A549 (cell line): ENCODE data around the gene NFKBIE. TPM values are rescaled to one million over a fixed set of nuclear protein-coding genes. Genes with fewer than 3 reads are reported as not detected.
A peak's percentile ranks its signal among the peaks of the same experiment; 100 is the strongest.

Source experiments
- ATAC-seq, 2 experiments: fragments of 200-7000 bp in 1 of 2; fragments of >200 bp in 1 of 2; cut with Nextera tagmentation in 1 of 2; cut with Tn5 transposase in 1 of 2; 3 replicates each; pipeline versions ENCODE4 v1.8.0 to v1.9.1; 2018 to 2020; ENCODE audit warnings: mild to moderate bottlenecking in 1 of 2, moderate library complexity in 1 of 2
- CTCF ChIA-PET: fragments of 300-600 bp; sonication (Branson Sonifier 250); formaldehyde crosslinking; extraction: SDS; loops from one replicate; lab custom pipeline; 2021; ENCODE audit warnings: antibody characterized with exemption, inconsistent platforms; lab: Yijun Ruan, JAX
- POLR2A ChIA-PET: fragments of 350-600 bp; formaldehyde crosslinking; extraction: SDS; loops from one replicate; lab custom pipeline; 2021; ENCODE audit warnings: antibody characterized with exemption, inconsistent platforms; lab: Yijun Ruan, JAX
- DNase-seq, 2 experiments: peaks; one replicate each; pipeline versions ENCODE4 v3.0.0 to v3.0.0-alpha.2; 2011 to 2016; ENCODE audit warnings: low read depth in 1 of 2, low spot score in 1 of 2
- FAIRE-seq: peaks from 2 replicates; lab custom pipeline; 2011; peaks lifted over from hg19 to GRCh38; lab: Jason Lieb, UNC
- H3K27ac ChIP-seq, 2 experiments: fragments of >200 bp; sonication (Bioruptor Twin); formaldehyde crosslinking; 3 replicates each; pipeline ENCODE4 v1.5.1; 2016 to 2017
- H3K4me1 ChIP-seq: fragments of >200 bp; sonication (Bioruptor Twin); formaldehyde crosslinking; 3 replicates; pipeline ENCODE4 v1.6.1; 2016
- H3K4me2 ChIP-seq: fragments of >200 bp; sonication (Bioruptor Twin); formaldehyde crosslinking; 3 replicates; pipeline ENCODE4 v1.6.1; 2016
- H3K4me3 ChIP-seq: fragments of >200 bp; sonication (Bioruptor Twin); formaldehyde crosslinking; 3 replicates; pipeline ENCODE4 v1.5.1; 2016
- H3K9me3 ChIP-seq: fragments of >200 bp; sonication (Bioruptor Twin); formaldehyde crosslinking; 3 replicates; pipeline ENCODE4 v1.6.1; 2016
- CBX8 ChIP-seq: fragments of 200-600 bp; sonication (generic); IDR thresholded peaks from 2 replicates; pipeline ENCODE4 v1.6.1; 2016
- CHD4 ChIP-seq: fragments of 200-600 bp; sonication (generic); IDR thresholded peaks from 2 replicates; pipeline ENCODE4 v1.6.1; 2016; ENCODE audit warnings: antibody characterized with exemption, mild to moderate bottlenecking, borderline replicate concordance
- EHMT2 ChIP-seq: fragments of 200-600 bp; sonication (generic); IDR thresholded peaks from 2 replicates; pipeline ENCODE4 v1.6.1; 2016; ENCODE audit warnings: antibody characterized with exemption, low read depth, mild to moderate bottlenecking, moderate library complexity
- EP300 ChIP-seq, 2 experiments: fragments of >200 bp; sonication (Bioruptor Twin); formaldehyde crosslinking; IDR thresholded peaks; 2 replicates in 1 of 2; 3 replicates in 1 of 2; pipeline ENCODE4 v1.6.1; 2016 to 2017
- ESRRA ChIP-seq: fragments of 150-350 bp; IDR thresholded peaks from 2 replicates; pipeline ENCODE4 v1.6.1; 2014; ENCODE audit warnings: mild to moderate bottlenecking, low read length, borderline replicate concordance
- FOSB ChIP-seq: fragments of 250-450 bp; sonication (Bioruptor Pico); IDR thresholded peaks from 2 replicates; pipeline ENCODE4 v1.5.0; 2020; ENCODE audit warnings: mild to moderate bottlenecking, moderate library complexity
- FOSL2 ChIP-seq, 2 experiments: fragments of 450-650 bp in 1 of 2; fragments of >200 bp in 1 of 2; sonication (Bioruptor Twin) in 1 of 2; formaldehyde crosslinking; IDR thresholded peaks; 2 replicates each; pipeline versions ENCODE4 v1.5.0 to v1.6.1; 2016 to 2020; ENCODE audit warnings: mild to moderate bottlenecking in 1 of 2, moderate library complexity in 1 of 2
- GATA3 ChIP-seq: IDR thresholded peaks from 2 replicates; pipeline ENCODE4 v1.6.1; 2012; ENCODE audit warnings: borderline replicate concordance
- HDAC2 ChIP-seq: fragments of 200-600 bp; sonication (generic); IDR thresholded peaks from 2 replicates; pipeline ENCODE4 v1.6.1; 2016
- HOXB13 ChIP-seq: fragments of 250-450 bp; sonication (Bioruptor Pico); IDR thresholded peaks from 2 replicates; pipeline ENCODE4 v1.5.0; 2020; ENCODE audit warnings: low read depth, mild to moderate bottlenecking, moderate library complexity
- HOXB5 ChIP-seq: fragments of 250-450 bp; sonication (Bioruptor Pico); IDR thresholded peaks from 2 replicates; pipeline ENCODE4 v1.5.0; 2020; ENCODE audit warnings: mild to moderate bottlenecking, moderate library complexity
- JUN ChIP-seq, 2 experiments: fragments of >200 bp; sonication (Bioruptor Twin); formaldehyde crosslinking; IDR thresholded peaks; 2 replicates in 1 of 2; 3 replicates in 1 of 2; pipeline ENCODE4 v1.6.1; 2016 to 2017
- KDM1A ChIP-seq: fragments of 200-600 bp; sonication (generic); IDR thresholded peaks from 2 replicates; pipeline ENCODE4 v1.6.1; 2016; ENCODE audit warnings: low read depth, mild to moderate bottlenecking
- KDM5A ChIP-seq: fragments of 200-600 bp; sonication (generic); IDR thresholded peaks from 2 replicates; pipeline ENCODE4 v1.6.1; 2016; ENCODE audit warnings: antibody characterized with exemption, mild to moderate bottlenecking
- MAFK ChIP-seq: fragments of 450-650 bp; IDR thresholded peaks from 2 replicates; pipeline ENCODE4 v1.6.1; 2014; ENCODE audit not compliant: partially characterized antibody
- NFE2L2 ChIP-seq: fragments of 150-350 bp; conservative IDR thresholded peaks from 2 replicates; pipeline ENCODE4 v1.6.1; 2014; ENCODE audit warnings: low read length
- RARB ChIP-seq: fragments of 250-450 bp; sonication (Bioruptor Pico); IDR thresholded peaks from 2 replicates; pipeline ENCODE4 v1.8.0; 2021; ENCODE audit warnings: mild to moderate bottlenecking, moderate library complexity
- RFX5 ChIP-seq: fragments of 450-650 bp; IDR thresholded peaks from 2 replicates; pipeline ENCODE4 v1.7.1; 2014; ENCODE audit warnings: antibody characterized with exemption, mild to moderate bottlenecking, moderate library complexity
- RNF2 ChIP-seq: fragments of 200-600 bp; sonication (generic); IDR thresholded peaks from 2 replicates; pipeline ENCODE4 v1.6.1; 2016; ENCODE audit warnings: low read depth, mild to moderate bottlenecking, antibody characterized with exemption, moderate library complexity, borderline replicate concordance
- SMC3 ChIP-seq: fragments of >200 bp; sonication (Bioruptor Twin); formaldehyde crosslinking; IDR thresholded peaks from 3 replicates; pipeline ENCODE4 v1.6.1; 2018; ENCODE audit warnings: inconsistent platforms
- SREBF2 ChIP-seq: fragments of 450-650 bp; IDR thresholded peaks from 2 replicates; pipeline ENCODE4 v1.6.1; 2014; ENCODE audit warnings: mild to moderate bottlenecking, moderate library complexity
- TFCP2L1 ChIP-seq: fragments of 250-450 bp; sonication (Bioruptor Pico); IDR thresholded peaks from 2 replicates; pipeline ENCODE4 v1.5.0; 2021; ENCODE audit warnings: mild to moderate bottlenecking
- ZC3H11A ChIP-seq: fragments of 450-650 bp; IDR thresholded peaks from 2 replicates; pipeline ENCODE4 v1.6.1; 2014; ENCODE audit warnings: antibody characterized with exemption, mild to moderate bottlenecking
- ZSCAN20 ChIP-seq: fragments of 250-450 bp; sonication (Bioruptor Pico); IDR thresholded peaks from 2 replicates; pipeline ENCODE4 v1.8.0; 2022; ENCODE audit warnings: mild to moderate bottlenecking, moderate library complexity
- WGBS: methylation state at CpG from one replicate; pipeline ENCODE4 v1.1.6; 2017; ENCODE audit errors: missing lambda C conversion rate; 5-methylcytosine and 5-hydroxymethylcytosine counted together
- polyA plus RNA-seq, 4 experiments: library from polyadenylated mRNA; depleted of rRNA in 3 of 4; stranded (reverse); fragments of >200 nt; fragmentation: RNase III in 1 of 4; extraction: RNeasy Plus Mini Kit Qiagen cat#74134 plus additional on column Dnase treatment in 1 of 4; gene quantifications; 2 replicates in 3 of 4; 3 replicates in 1 of 4; pipeline ENCODE4 v1.2.3, GENCODE V29; 2011 to 2017
- TF ChIP-seq, protein P1 (sequence below): IDR thresholded peaks from 2 replicates; pipeline ENCODE4 v1.6.1; 2012; ENCODE audit warnings: low read depth, borderline replicate concordance
- TF ChIP-seq, protein P2 (sequence below): fragments of 200-600 bp; sonication (generic); IDR thresholded peaks from 2 replicates; pipeline ENCODE4 v1.6.1; 2016; ENCODE audit warnings: antibody characterized with exemption, mild to moderate bottlenecking, moderate library complexity
- TF ChIP-seq, protein P3 (sequence below): fragments of >200 bp; sonication (Bioruptor Twin); formaldehyde crosslinking; IDR thresholded peaks from 2 replicates; pipeline ENCODE4 v1.6.1; 2016
- TF ChIP-seq, protein P4 (sequence below): IDR thresholded peaks from 2 replicates; pipeline ENCODE4 v1.6.1; 2012
- TF ChIP-seq, protein P5 (sequence below): IDR thresholded peaks from 2 replicates; pipeline ENCODE4 v1.6.1; 2012
- TF ChIP-seq, protein P6 (sequence below): fragments of 250-450 bp; sonication (Bioruptor Pico); IDR thresholded peaks from 2 replicates; pipeline ENCODE4 v1.5.0; 2020; ENCODE audit warnings: low read depth, mild to moderate bottlenecking, moderate library complexity

Gene NFKBIE
- polyA plus RNA-seq, 2 of the 4 experiments (the other 2 are of a cell fraction) = 6.0 to 6.3 TPM

DNA sequence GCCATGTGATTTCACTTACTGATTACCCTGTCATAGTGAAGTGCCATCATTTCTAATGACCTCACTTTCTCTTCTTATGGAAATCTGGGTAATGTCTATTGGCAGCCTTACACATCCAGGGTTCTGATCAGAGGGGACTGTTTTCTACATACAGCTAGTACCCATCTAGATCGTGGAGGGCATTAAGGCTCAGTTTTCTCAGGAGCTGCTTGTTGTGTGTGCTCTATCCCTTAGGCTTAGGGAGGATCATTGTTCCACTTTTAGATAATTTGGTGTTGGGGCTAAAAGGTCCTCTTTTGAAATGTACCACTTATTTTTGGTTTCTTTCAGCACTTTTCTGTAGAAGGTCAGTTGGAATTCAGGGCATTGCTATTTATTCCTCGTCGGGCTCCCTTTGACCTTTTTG lies 14.6 kb downstream of the NFKBIE start:
- peak overlapping the region; percentile 90; the same call in 1 of the 3 replicates for H3K4me3 ChIP-seq
- H3K9me3 ChIP-seq = no peaks in the 10 kb centered on the region
- no peak overlapping the region for H3K27ac ChIP-seq
- POLR2A ChIA-PET = no interaction called here
- no peak for TF ChIP-seq HDAC2
- no peak for TF ChIP-seq CBX8
- TF ChIP-seq, protein P1, sequence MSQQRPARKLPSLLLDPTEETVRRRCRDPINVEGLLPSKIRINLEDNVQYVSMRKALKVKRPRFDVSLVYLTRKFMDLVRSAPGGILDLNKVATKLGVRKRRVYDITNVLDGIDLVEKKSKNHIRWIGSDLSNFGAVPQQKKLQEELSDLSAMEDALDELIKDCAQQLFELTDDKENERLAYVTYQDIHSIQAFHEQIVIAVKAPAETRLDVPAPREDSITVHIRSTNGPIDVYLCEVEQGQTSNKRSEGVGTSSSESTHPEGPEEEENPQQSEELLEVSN = no peak
- TF ChIP-seq, protein P2, sequence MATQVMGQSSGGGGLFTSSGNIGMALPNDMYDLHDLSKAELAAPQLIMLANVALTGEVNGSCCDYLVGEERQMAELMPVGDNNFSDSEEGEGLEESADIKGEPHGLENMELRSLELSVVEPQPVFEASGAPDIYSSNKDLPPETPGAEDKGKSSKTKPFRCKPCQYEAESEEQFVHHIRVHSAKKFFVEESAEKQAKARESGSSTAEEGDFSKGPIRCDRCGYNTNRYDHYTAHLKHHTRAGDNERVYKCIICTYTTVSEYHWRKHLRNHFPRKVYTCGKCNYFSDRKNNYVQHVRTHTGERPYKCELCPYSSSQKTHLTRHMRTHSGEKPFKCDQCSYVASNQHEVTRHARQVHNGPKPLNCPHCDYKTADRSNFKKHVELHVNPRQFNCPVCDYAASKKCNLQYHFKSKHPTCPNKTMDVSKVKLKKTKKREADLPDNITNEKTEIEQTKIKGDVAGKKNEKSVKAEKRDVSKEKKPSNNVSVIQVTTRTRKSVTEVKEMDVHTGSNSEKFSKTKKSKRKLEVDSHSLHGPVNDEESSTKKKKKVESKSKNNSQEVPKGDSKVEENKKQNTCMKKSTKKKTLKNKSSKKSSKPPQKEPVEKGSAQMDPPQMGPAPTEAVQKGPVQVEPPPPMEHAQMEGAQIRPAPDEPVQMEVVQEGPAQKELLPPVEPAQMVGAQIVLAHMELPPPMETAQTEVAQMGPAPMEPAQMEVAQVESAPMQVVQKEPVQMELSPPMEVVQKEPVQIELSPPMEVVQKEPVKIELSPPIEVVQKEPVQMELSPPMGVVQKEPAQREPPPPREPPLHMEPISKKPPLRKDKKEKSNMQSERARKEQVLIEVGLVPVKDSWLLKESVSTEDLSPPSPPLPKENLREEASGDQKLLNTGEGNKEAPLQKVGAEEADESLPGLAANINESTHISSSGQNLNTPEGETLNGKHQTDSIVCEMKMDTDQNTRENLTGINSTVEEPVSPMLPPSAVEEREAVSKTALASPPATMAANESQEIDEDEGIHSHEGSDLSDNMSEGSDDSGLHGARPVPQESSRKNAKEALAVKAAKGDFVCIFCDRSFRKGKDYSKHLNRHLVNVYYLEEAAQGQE = no peak
- no peak for TF ChIP-seq KDM1A
- no peak for TF ChIP-seq SREBF2
- TF ChIP-seq EP300 (IDR thresholded peaks at IDR 0.05) = no peak
- no peak for TF ChIP-seq RFX5
- no peak for TF ChIP-seq ZC3H11A
- TF ChIP-seq, protein P3, sequence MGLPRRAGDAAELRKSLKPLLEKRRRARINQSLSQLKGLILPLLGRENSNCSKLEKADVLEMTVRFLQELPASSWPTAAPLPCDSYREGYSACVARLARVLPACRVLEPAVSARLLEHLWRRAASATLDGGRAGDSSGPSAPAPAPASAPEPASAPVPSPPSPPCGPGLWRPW = no peak
- TF ChIP-seq HOXB5 (CRISPR knock-in tag) = no peak
- no peak for TF ChIP-seq HOXB13 (CRISPR knock-in tag)
- TF ChIP-seq RARB (CRISPR knock-in tag) = no peak
- TF ChIP-seq, protein P4, sequence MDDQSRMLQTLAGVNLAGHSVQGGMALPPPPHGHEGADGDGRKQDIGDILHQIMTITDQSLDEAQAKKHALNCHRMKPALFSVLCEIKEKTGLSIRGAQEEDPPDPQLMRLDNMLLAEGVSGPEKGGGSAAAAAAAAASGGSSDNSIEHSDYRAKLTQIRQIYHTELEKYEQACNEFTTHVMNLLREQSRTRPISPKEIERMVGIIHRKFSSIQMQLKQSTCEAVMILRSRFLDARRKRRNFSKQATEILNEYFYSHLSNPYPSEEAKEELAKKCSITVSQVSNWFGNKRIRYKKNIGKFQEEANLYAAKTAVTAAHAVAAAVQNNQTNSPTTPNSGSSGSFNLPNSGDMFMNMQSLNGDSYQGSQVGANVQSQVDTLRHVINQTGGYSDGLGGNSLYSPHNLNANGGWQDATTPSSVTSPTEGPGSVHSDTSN = no peak
- TF ChIP-seq ESRRA = no peak
- TF ChIP-seq MAFK = no peak
- ATAC-seq = no peak
- WGBS = 78% methylated on average over 3 of the region's 3 CpGs
- peak overlapping the region; percentile 99 for H3K4me2 ChIP-seq
- H3K4me1 ChIP-seq = peaks cover 49% of the 10 kb centered on the region
- FAIRE-seq = no peak
- no peak for DNase-seq
- CTCF ChIA-PET = interaction anchor here (0.8 to 2.3 kb wide), 5 partner anchors 8 to 154 kb away, joined by 3 to 10 read pairs (median 7); no protein-coding TSS in a partner anchor

DNA sequence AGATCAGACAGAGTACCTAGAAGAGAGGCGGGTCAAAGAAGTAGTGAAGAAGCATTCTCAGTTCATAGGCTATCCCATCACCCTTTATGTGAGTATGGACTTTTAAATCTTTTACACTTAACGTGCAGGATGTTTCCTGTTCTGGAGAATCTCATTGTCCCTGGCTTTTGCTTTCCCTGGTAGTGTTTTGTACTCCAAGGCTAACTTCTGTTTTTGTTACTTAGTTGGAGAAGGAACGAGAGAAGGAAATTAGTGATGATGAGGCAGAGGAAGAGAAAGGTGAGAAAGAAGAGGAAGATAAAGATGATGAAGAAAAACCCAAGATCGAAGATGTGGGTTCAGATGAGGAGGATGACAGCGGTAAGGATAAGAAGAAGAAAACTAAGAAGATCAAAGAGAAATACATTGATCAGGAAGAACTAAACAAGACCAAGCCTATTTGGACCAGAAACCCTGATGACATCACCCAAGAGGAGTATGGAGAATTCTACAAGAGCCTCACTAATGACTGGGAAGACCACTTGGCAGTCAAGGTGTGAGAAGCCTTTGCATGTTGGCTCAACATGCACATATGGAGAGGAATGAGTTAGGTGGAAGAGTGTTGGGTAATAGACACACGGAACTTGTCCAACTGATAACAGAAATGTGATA lies 15.2 kb downstream of the NFKBIE start:
- TF ChIP-seq SMC3 (no peak), GATA3 (no peak), KDM5A (no peak), RARB (CRISPR knock-in tag) (no peak), MAFK (no peak), FOSB (CRISPR knock-in tag) (no peak), ZSCAN20 (CRISPR knock-in tag) (no peak), FOSL2 (IDR thresholded peaks at IDR 0.05) (no peak), FOSL2 (CRISPR knock-in tag; IDR thresholded peaks at IDR 0.05) (no peak), TFCP2L1 (no peak), CHD4 (no peak), NFE2L2 (no peak), KDM1A (no peak), EHMT2 (no peak), RNF2 (no peak), JUN (IDR thresholded peaks at IDR 0.05) (no peak), CBX8 (no peak)
- TF ChIP-seq, protein P5, sequence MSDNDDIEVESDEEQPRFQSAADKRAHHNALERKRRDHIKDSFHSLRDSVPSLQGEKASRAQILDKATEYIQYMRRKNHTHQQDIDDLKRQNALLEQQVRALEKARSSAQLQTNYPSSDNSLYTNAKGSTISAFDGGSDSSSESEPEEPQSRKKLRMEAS = no peak
- TF ChIP-seq, protein P1 = no peak
- TF ChIP-seq, protein P6, sequence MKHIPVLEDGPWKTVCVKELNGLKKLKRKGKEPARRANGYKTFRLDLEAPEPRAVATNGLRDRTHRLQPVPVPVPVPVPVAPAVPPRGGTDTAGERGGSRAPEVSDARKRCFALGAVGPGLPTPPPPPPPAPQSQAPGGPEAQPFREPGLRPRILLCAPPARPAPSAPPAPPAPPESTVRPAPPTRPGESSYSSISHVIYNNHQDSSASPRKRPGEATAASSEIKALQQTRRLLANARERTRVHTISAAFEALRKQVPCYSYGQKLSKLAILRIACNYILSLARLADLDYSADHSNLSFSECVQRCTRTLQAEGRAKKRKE (CRISPR knock-in tag) = no peak
- TF ChIP-seq, protein P3 = no peak
- Histone ChIP-seq H3K4me3 (peak overlapping the region; percentile 90), H3K27ac (no peak overlapping the region), H3K9me3 (no peaks in the 10 kb centered on the region), H3K4me1 (peaks cover 54% of the 10 kb centered on the region), H3K4me2 (peak overlapping the region; percentile 99)
- ATAC-seq (no peak), FAIRE-seq (no peak), DNase-seq (no peak)
- ChIA-PET POLR2A (no interaction called here), CTCF (interaction anchor here (1.3 to 2.3 kb wide), 4 partner anchors 12 to 77 kb away, joined by 7 to 10 read pairs (median 8); no protein-coding TSS in a partner anchor)
- 65% methylated on average over 6 of the region's 6 CpGs for WGBS
